Raji (cell line): ENCODE measurements around the gene FBXO15.

Experiments used
- POLR2A ChIP-seq: IDR thresholded peaks from 2 replicates; pipeline ENCODE4 v1.6.1; 2011; ENCODE audit warnings: low read depth, low read length, control low read depth; ENCODE audit not compliant: insufficient read depth

The FBXO15 gene

GRCh38 chr18:74092922-74093321, 54.7 kb downstream of the FBXO15 start:
- TF ChIP-seq POLR2A, result no peak

GRCh38 chr18:74084184-74084855, 63.3 kb downstream of the FBXO15 start:
- TF ChIP-seq POLR2A, result no peak

GRCh38 chr18:74083557-74083952, 64.1 kb downstream of the FBXO15 start:
- TF ChIP-seq POLR2A, result no peak

- TF ChIP-seq POLR2A, result no peak
Measured at GRCh38 chr18:74082742-74083556, 64.7 kb downstream of the FBXO15 start.

- no peak for TF ChIP-seq POLR2A
Measured at GRCh38 chr18:74081966-74082741, 65.5 kb downstream of the FBXO15 start.

GRCh38 chr18:74078257-74078656, 69.4 kb downstream of the FBXO15 start:
- no peak for TF ChIP-seq POLR2A

- no peak for TF ChIP-seq POLR2A
Measured at GRCh38 chr18:74074668-74075564, 72.7 kb downstream of the FBXO15 start.

GRCh38 chr18:74073957-74074667, 73.5 kb downstream of the FBXO15 start:
- TF ChIP-seq POLR2A, result no peak

GRCh38 chr18:74069178-74070050, 78.2 kb downstream of the FBXO15 start:
- TF ChIP-seq POLR2A, result no peak

GRCh38 chr18:74068296-74068695, 79.3 kb downstream of the FBXO15 start:
- TF ChIP-seq POLR2A, result no peak

- no peak for TF ChIP-seq POLR2A
Measured at GRCh38 chr18:74066018-74066417, 81.6 kb downstream of the FBXO15 start.

- TF ChIP-seq POLR2A, result no peak
Measured at GRCh38 chr18:74065366-74065765, 82.3 kb downstream of the FBXO15 start.

- TF ChIP-seq POLR2A, result no peak
Measured at GRCh38 chr18:74064510-74064909, 83.1 kb downstream of the FBXO15 start.
